Measurements from ENCODE around the gene GAS2L2. TPM values are rescaled to one million over a fixed set of nuclear protein-coding genes. Genes with fewer than 3 reads are reported as not detected.

Gene GAS2L2
- total RNA-seq (2022; extraction: Qiagen RNA extraction; ENCODE audit: low read depth), result 0.06 to 0.08 TPM in 2 of 5 replicates, not detected in the others

DNA sequence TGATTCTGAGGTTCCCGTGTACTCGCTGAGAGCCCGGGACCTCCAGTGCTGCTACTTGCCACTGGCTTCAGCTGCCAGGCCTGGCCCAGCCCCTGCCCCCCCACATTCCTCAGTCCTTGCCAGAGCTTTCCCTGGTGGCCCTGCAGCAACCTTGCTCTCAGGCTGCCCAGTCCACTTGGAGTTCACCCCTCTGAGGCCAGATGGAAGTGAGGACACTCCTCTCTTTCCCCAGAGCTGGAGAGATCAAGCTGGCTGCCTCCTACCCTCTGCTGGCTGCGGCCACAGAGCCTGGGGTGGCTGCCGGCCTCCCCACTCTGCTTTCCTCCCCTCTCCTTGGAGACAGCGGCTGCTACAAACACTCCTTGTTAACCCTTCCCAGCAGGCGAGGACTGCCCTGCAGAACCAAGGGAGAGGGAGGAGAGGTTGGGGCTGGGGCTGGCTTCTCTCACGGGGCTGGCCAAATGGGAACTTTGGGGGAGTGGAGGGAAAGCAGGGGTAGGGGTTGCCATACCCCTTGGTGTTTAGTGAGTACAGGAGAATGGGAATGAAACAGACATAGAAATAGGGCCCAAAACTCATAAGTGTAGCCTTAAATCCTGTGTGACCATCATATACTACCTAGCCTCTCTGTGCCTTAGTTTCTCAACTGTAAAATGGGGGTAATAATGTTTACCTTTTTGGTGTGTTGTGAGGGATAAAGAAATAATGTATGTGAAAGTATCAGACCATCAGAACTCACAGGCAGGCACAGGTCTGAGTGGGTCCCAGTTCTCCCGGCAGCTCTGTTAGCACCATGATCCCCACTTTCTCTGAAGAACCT lies at the start of gene GAS2L2:
GAS2L2 (minus strand) TSS at position 295 of the 820 bp plus-strand sequence. CDS start 389 bp downstream, outside the sequence.

GRCh38 chr17:35795007-35795870 lies 42.2 kb upstream of the GAS2L2 start, which contains the start of gene MMP28:
TSS of gene MMP28 (minus strand) at chr17:35795641. CDS start at chr17:35795377, 264 bp downstream.

GRCh38 chr17:35760587-35760986 lies 7.5 kb upstream of the GAS2L2 start, which contains the start of gene C17orf50:
TSS of gene C17orf50 (plus strand) at chr17:35760887. CDS start at chr17:35760942, 55 bp downstream.

GRCh38 chr17:35731239-35731916 lies 21.7 kb downstream of the GAS2L2 start, which contains the start of gene RASL10B:
TSS of gene RASL10B (plus strand) at chr17:35731639. CDS start at chr17:35735185, 3,546 bp downstream.

Other genes with a start within 250 kb of the GAS2L2 start
- gene SLFN12L, start 215.6 kb downstream of the GAS2L2 start, total RNA-seq (2022; extraction: Qiagen RNA extraction; ENCODE audit: low read depth), result not detected in 5 replicates
- gene SLFN14, start 192.4 kb downstream of the GAS2L2 start, total RNA-seq (2022; extraction: Qiagen RNA extraction; ENCODE audit: low read depth), result not detected in 5 replicates
- 7.4 to 9.0 TPM (median 7.8 TPM) in 5 replicates for gene PEX12, start 174.7 kb downstream of the GAS2L2 start, total RNA-seq (2022; extraction: Qiagen RNA extraction; ENCODE audit: low read depth)
- gene AP2B1, start 165.9 kb downstream of the GAS2L2 start, total RNA-seq (2022; extraction: Qiagen RNA extraction; ENCODE audit: low read depth), result 126 to 156 TPM (median 143 TPM) in 5 replicates
- 0.12 to 0.15 TPM (median 0.14 TPM) in 4 of 5 replicates, not detected in the other for gene RASL10B, start 21.6 kb downstream of the GAS2L2 start, total RNA-seq (2022; extraction: Qiagen RNA extraction; ENCODE audit: low read depth)
- 0.38 to 0.56 TPM in 2 of 5 replicates, not detected in the others for gene C17orf50, start 7.6 kb upstream of the GAS2L2 start, total RNA-seq (2022; extraction: Qiagen RNA extraction; ENCODE audit: low read depth)
- 2.7 to 8.4 TPM (median 7.1 TPM) in 5 replicates for gene MMP28, start 42.4 kb upstream of the GAS2L2 start, total RNA-seq (2022; extraction: Qiagen RNA extraction; ENCODE audit: low read depth)
- 210 to 259 TPM (median 226 TPM) in 5 replicates for gene TAF15, start 56.2 kb upstream of the GAS2L2 start, total RNA-seq (2022; extraction: Qiagen RNA extraction; ENCODE audit: low read depth)
- not detected in 5 replicates for gene HEATR9, start 115.7 kb upstream of the GAS2L2 start, total RNA-seq (2022; extraction: Qiagen RNA extraction; ENCODE audit: low read depth)
- 1.0 to 2.3 TPM (median 1.5 TPM) in 5 replicates for gene CCL5, start 127.1 kb upstream of the GAS2L2 start, total RNA-seq (2022; extraction: Qiagen RNA extraction; ENCODE audit: low read depth)
- 2.7 to 6.7 TPM (median 3.7 TPM) in 5 replicates for gene RDM1, start 177.5 kb upstream of the GAS2L2 start, total RNA-seq (2022; extraction: Qiagen RNA extraction; ENCODE audit: low read depth)
- not detected in 5 replicates for gene LYZL6, start 190.5 kb upstream of the GAS2L2 start, total RNA-seq (2022; extraction: Qiagen RNA extraction; ENCODE audit: low read depth)
- not detected in 5 replicates for gene CCL16, start 228.3 kb upstream of the GAS2L2 start, total RNA-seq (2022; extraction: Qiagen RNA extraction; ENCODE audit: low read depth)
- gene CCL14, start 233.5 kb upstream of the GAS2L2 start, total RNA-seq (2022; extraction: Qiagen RNA extraction; ENCODE audit: low read depth), result not detected in 5 replicates
- not detected in 5 replicates for gene CCL15, start 248.3 kb upstream of the GAS2L2 start, total RNA-seq (2022; extraction: Qiagen RNA extraction; ENCODE audit: low read depth)

Data from A549 treated with ZK216348 at 1 μM for 4 hours (cell line).